Vagina (tissue), 2 donors: ENCODE data around the gene FSD1L.
A peak's percentile ranks its signal among the peaks of the same experiment; 100 is the strongest.

ENCODE experiments used
- POLR2AphosphoS5 ChIP-seq, 2 donors: sonication (generic); formaldehyde crosslinking; IDR thresholded peaks; one replicate each; pipeline ENCODE4 v1.9.0; 2017; ENCODE audit warnings: antibody characterized with exemption in 2 of 2, mild to moderate bottlenecking in 2 of 2, low read depth in 1 of 2; ENCODE audit not compliant: insufficient read depth in 1 of 2
- TF ChIP-seq, protein P1 (sequence below), 3 experiments: fragments of 450-650 bp in 2 of 3; fragments of 200-600 bp in 1 of 3; sonication (generic) in 1 of 3; IDR thresholded peaks; one replicate each; pipeline ENCODE4 v1.5.1; 2017 to 2019; ENCODE audit warnings: antibody characterized with exemption in 3 of 3, mild to moderate bottlenecking in 2 of 3, moderate library complexity in 2 of 3

DNA sequence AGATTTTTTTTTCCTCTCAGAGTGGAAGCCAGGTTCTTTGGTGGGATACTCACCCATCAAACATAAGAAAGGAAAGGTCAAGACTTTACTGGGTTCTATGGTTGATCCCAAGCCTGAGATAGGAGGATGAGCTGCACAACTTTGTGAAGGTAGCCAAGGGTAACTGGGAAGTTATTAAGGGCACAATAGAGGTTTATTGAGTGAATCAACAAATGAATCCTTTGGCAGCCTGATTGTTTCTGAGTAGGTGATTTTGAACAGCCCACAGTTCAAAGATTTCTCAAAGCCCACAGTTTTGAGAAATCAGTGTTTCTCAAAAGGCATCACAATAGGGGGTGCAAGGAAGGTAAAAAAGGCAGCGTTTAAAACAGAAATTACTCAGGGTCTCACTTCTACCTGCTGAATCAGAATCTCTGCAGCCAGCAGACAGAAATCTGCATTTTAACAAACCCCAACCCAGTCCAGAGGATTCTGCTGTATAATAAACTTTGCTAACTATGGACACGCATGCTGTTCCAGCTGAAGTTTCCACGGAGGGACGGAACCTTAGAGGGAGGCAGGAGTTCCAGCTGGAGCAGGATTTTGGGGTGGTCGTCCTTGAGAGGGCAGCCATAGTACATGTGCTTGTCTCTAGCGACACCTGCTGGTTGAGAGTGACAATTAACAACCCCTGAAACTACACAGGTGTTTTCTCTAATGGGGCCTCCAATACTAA is 32.7 kb upstream of the FSD1L start:
- TF ChIP-seq, protein P1, sequence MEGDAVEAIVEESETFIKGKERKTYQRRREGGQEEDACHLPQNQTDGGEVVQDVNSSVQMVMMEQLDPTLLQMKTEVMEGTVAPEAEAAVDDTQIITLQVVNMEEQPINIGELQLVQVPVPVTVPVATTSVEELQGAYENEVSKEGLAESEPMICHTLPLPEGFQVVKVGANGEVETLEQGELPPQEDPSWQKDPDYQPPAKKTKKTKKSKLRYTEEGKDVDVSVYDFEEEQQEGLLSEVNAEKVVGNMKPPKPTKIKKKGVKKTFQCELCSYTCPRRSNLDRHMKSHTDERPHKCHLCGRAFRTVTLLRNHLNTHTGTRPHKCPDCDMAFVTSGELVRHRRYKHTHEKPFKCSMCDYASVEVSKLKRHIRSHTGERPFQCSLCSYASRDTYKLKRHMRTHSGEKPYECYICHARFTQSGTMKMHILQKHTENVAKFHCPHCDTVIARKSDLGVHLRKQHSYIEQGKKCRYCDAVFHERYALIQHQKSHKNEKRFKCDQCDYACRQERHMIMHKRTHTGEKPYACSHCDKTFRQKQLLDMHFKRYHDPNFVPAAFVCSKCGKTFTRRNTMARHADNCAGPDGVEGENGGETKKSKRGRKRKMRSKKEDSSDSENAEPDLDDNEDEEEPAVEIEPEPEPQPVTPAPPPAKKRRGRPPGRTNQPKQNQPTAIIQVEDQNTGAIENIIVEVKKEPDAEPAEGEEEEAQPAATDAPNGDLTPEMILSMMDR (IDR thresholded peaks at IDR 0.05), result peak; percentile 88 to 91 (median 89)
- no peak for TF ChIP-seq POLR2AphosphoS5 (IDR thresholded peaks at IDR 0.05; ENCODE audit: insufficient read depth in 1 of 2, low read depth in 1 of 2)
